Neural progenitor cell (in vitro differentiated cells): ENCODE data around the gene PRAMEF10. TPM values are rescaled to one million over a fixed set of nuclear protein-coding genes. Genes with fewer than 3 reads are reported as not detected.
"Not testable (repeated sequence)": the region's sequence is repeated elsewhere in the genome, so short reads cannot be mapped to it uniquely, and the experiment has no call there.

Experiments
- DNase-seq: peaks from one replicate; pipeline ENCODE4 v3.0.0-alpha.2; 2016; ENCODE audit warnings: low spot score
- H2AFZ ChIP-seq: fragments of 200-600 bp; sonication (generic); replicated peaks from 2 replicates; pipeline ENCODE4 v1.6.1; 2016; ENCODE audit warnings: antibody characterized with exemption
- H3F3A ChIP-seq: fragments of 200-600 bp; sonication (generic); 2 replicates; pipeline ENCODE4 v1.6.1; 2016; ENCODE audit warnings: antibody characterized with exemption, low read depth
- H3K27ac ChIP-seq: fragments of 200-600 bp; sonication (generic); 2 replicates; pipeline ENCODE4 v1.5.1; 2016; ENCODE audit warnings: mild to moderate bottlenecking
- H3K27me3 ChIP-seq: fragments of 200-600 bp; sonication (generic); 2 replicates; pipeline ENCODE4 v1.6.1; 2016; ENCODE audit warnings: mild to moderate bottlenecking, moderate library complexity
- H3K36me3 ChIP-seq: fragments of 200-600 bp; sonication (generic); 2 replicates; pipeline ENCODE4 v1.5.1; 2016
- H3K4me1 ChIP-seq: fragments of 200-600 bp; sonication (generic); 2 replicates; pipeline ENCODE4 v1.6.1; 2016; ENCODE audit warnings: mixed run types
- H3K4me2 ChIP-seq: fragments of 200-600 bp; sonication (generic); 2 replicates; pipeline ENCODE4 v1.6.1; 2016
- H3K4me3 ChIP-seq: fragments of 200-600 bp; sonication (generic); 2 replicates; pipeline ENCODE4 v1.5.1; 2016
- H3K79me2 ChIP-seq: fragments of 200-600 bp; sonication (generic); 2 replicates; pipeline ENCODE4 v1.6.1; 2016; ENCODE audit warnings: low read depth
- H3K9ac ChIP-seq: fragments of 200-600 bp; sonication (generic); 2 replicates; pipeline ENCODE4 v1.6.1; 2016
- H3K9me3 ChIP-seq: fragments of 200-600 bp; sonication (generic); 2 replicates; pipeline ENCODE4 v1.5.1; 2016; ENCODE audit warnings: low read depth
- H4K20me1 ChIP-seq: fragments of 200-600 bp; sonication (generic); 2 replicates; pipeline ENCODE4 v1.6.1; 2016; ENCODE audit warnings: low read depth
- H3K27ac Mint-ChIP-seq: 3 replicates; pipeline ENCODE4 v1.8.0; 2021; ENCODE audit warnings: mixed read lengths
- H3K27me3 Mint-ChIP-seq: 2 replicates; pipeline ENCODE4 v1.8.0; 2022; ENCODE audit warnings: low read depth, mild to moderate bottlenecking, inconsistent platforms, moderate library complexity, mixed read lengths; ENCODE audit not compliant: insufficient read depth
- H3K36me3 Mint-ChIP-seq: 3 replicates; pipeline ENCODE4 v1.8.0; 2021; ENCODE audit warnings: mixed read lengths
- H3K4me1 Mint-ChIP-seq: 3 replicates; pipeline ENCODE4 v1.8.0; 2021; ENCODE audit warnings: mixed read lengths
- H3K4me3 Mint-ChIP-seq: 3 replicates; pipeline ENCODE4 v1.8.0; 2021; ENCODE audit warnings: mild to moderate bottlenecking, moderate library complexity, mixed read lengths
- H3K9me3 Mint-ChIP-seq: 3 replicates; pipeline ENCODE4 v1.8.0; 2020; ENCODE audit warnings: mixed read lengths
- total RNA-seq: library from RNA; depleted of rRNA; stranded (reverse); fragments of >200 nt; gene quantifications from 2 replicates; pipeline ENCODE4 v1.2.3, GENCODE V29; 2015; ENCODE audit warnings: low replicate concordance

PRAMEF10 gene
- not detected in 2 replicates for total RNA-seq

- H3K9me3 ChIP-seq, DNase-seq, H3K27ac ChIP-seq, H3K79me2 ChIP-seq, H3K36me3 Mint-ChIP-seq, H3F3A ChIP-seq, H2AFZ ChIP-seq, H4K20me1 ChIP-seq, H3K4me1 Mint-ChIP-seq, H3K9ac ChIP-seq, H3K4me3 ChIP-seq, H3K4me1 ChIP-seq, H3K4me2 ChIP-seq, H3K36me3 ChIP-seq, H3K27me3 ChIP-seq, H3K27me3 Mint-ChIP-seq, H3K4me3 Mint-ChIP-seq, H3K27ac Mint-ChIP-seq, H3K9me3 Mint-ChIP-seq: not testable (repeated sequence)
These were observed at the start of gene PRAMEF10 for GRCh38 chr1:12898170-12898569. TSS of gene PRAMEF10 (minus strand) at chr1:12898270. CDS start at chr1:12895847, 2,423 bp downstream.

- not testable (repeated sequence) for H3K4me3 ChIP-seq, H3K36me3 ChIP-seq, H3K9me3 Mint-ChIP-seq, H3K27ac ChIP-seq, H3K4me3 Mint-ChIP-seq, H4K20me1 ChIP-seq, H3K9me3 ChIP-seq, H3K27me3 Mint-ChIP-seq, H2AFZ ChIP-seq, H3K4me1 ChIP-seq, H3K27me3 ChIP-seq, H3K27ac Mint-ChIP-seq, H3K9ac ChIP-seq, DNase-seq, H3K4me2 ChIP-seq, H3K79me2 ChIP-seq, H3K4me1 Mint-ChIP-seq, H3F3A ChIP-seq, H3K36me3 Mint-ChIP-seq
These were observed 49.4 kb upstream of the PRAMEF10 start, which contains the start of gene PRAMEF6 for GRCh38 chr1:12947480-12947879. TSS of gene PRAMEF6 (minus strand) at chr1:12947580. CDS start at chr1:12942518, 5,062 bp downstream.

- H3F3A ChIP-seq, H3K9me3 Mint-ChIP-seq, H3K36me3 Mint-ChIP-seq, H3K4me1 Mint-ChIP-seq, H3K27ac ChIP-seq, H3K79me2 ChIP-seq, H3K9me3 ChIP-seq, H3K4me2 ChIP-seq, H3K27me3 ChIP-seq, H3K4me3 ChIP-seq, H3K9ac ChIP-seq, H3K4me1 ChIP-seq, DNase-seq, H3K36me3 ChIP-seq, H3K27ac Mint-ChIP-seq, H3K4me3 Mint-ChIP-seq, H2AFZ ChIP-seq, H3K27me3 Mint-ChIP-seq, H4K20me1 ChIP-seq: not testable (repeated sequence)
These were observed 26.3 kb upstream of the PRAMEF10 start for GRCh38 chr1:12924368-12924767.

GRCh38 chr1:12921749-12922148 is 23.7 kb upstream of the PRAMEF10 start:
- not testable (repeated sequence) for H3K4me1 Mint-ChIP-seq, H3K79me2 ChIP-seq, H3K4me3 Mint-ChIP-seq, H3K27ac Mint-ChIP-seq, H3K9me3 ChIP-seq, H2AFZ ChIP-seq, H3K9ac ChIP-seq, H3K27me3 Mint-ChIP-seq, DNase-seq, H3K9me3 Mint-ChIP-seq, H3K27ac ChIP-seq, H3K4me1 ChIP-seq, H3K4me3 ChIP-seq, H3K4me2 ChIP-seq, H3F3A ChIP-seq, H3K27me3 ChIP-seq, H3K36me3 ChIP-seq, H3K36me3 Mint-ChIP-seq, H4K20me1 ChIP-seq

- H3K36me3 Mint-ChIP-seq, H3K27me3 ChIP-seq, H3K27ac Mint-ChIP-seq, H3K4me2 ChIP-seq, H3K4me1 ChIP-seq, H3K9me3 Mint-ChIP-seq, H3K36me3 ChIP-seq, H3F3A ChIP-seq, H3K27ac ChIP-seq, H3K79me2 ChIP-seq, H2AFZ ChIP-seq, DNase-seq, H3K27me3 Mint-ChIP-seq, H3K9ac ChIP-seq, H3K4me1 Mint-ChIP-seq, H4K20me1 ChIP-seq, H3K4me3 Mint-ChIP-seq, H3K9me3 ChIP-seq, H3K4me3 ChIP-seq: not testable (repeated sequence)
These were observed 18.2 kb upstream of the PRAMEF10 start, which contains the start of gene PRAMEF7 for GRCh38 chr1:12916310-12916709. TSS of gene PRAMEF7 (plus strand) at chr1:12916610. CDS start at chr1:12917693, 1,083 bp downstream.

- H3K27me3 Mint-ChIP-seq, H3K27ac ChIP-seq, H3K9me3 ChIP-seq, H3K4me2 ChIP-seq, H3K9ac ChIP-seq, H3K4me3 ChIP-seq, H3K36me3 ChIP-seq, H3K4me1 ChIP-seq, H3F3A ChIP-seq, H3K4me3 Mint-ChIP-seq, H3K79me2 ChIP-seq, H3K36me3 Mint-ChIP-seq, H3K9me3 Mint-ChIP-seq, H4K20me1 ChIP-seq, H2AFZ ChIP-seq, H3K27ac Mint-ChIP-seq, H3K4me1 Mint-ChIP-seq, DNase-seq, H3K27me3 ChIP-seq: not testable (repeated sequence)
These were observed 5.9 kb upstream of the PRAMEF10 start for GRCh38 chr1:12903793-12904572.

- not testable (repeated sequence) for H3K4me1 Mint-ChIP-seq, H3K9me3 ChIP-seq, H3K27me3 ChIP-seq, H2AFZ ChIP-seq, H3K9me3 Mint-ChIP-seq, H3K36me3 Mint-ChIP-seq, H3K27ac Mint-ChIP-seq, H3K27me3 Mint-ChIP-seq, H4K20me1 ChIP-seq, H3K9ac ChIP-seq, H3K36me3 ChIP-seq, H3F3A ChIP-seq, H3K79me2 ChIP-seq, H3K4me3 ChIP-seq, H3K27ac ChIP-seq, DNase-seq, H3K4me3 Mint-ChIP-seq, H3K4me1 ChIP-seq, H3K4me2 ChIP-seq
These were observed 1.1 kb upstream of the PRAMEF10 start for GRCh38 chr1:12899186-12899585.

- H4K20me1 ChIP-seq, H3K27ac Mint-ChIP-seq, H3K27me3 Mint-ChIP-seq, H3K4me1 ChIP-seq, H3K9me3 ChIP-seq, H2AFZ ChIP-seq, H3K4me3 ChIP-seq, H3K4me3 Mint-ChIP-seq, H3K9ac ChIP-seq, H3F3A ChIP-seq, H3K27me3 ChIP-seq, H3K4me1 Mint-ChIP-seq, H3K36me3 ChIP-seq, H3K27ac ChIP-seq, H3K4me2 ChIP-seq, H3K9me3 Mint-ChIP-seq, DNase-seq, H3K79me2 ChIP-seq, H3K36me3 Mint-ChIP-seq: not testable (repeated sequence)
These were observed 12.0 kb downstream of the PRAMEF10 start, which contains the start of gene PRAMEF4 for GRCh38 chr1:12886101-12886500. TSS of gene PRAMEF4 (minus strand) at chr1:12886201. CDS start at chr1:12883394, 2,807 bp downstream.
